ENCODE measurements around the gene DCST2.

Gene DCST2

DNA sequence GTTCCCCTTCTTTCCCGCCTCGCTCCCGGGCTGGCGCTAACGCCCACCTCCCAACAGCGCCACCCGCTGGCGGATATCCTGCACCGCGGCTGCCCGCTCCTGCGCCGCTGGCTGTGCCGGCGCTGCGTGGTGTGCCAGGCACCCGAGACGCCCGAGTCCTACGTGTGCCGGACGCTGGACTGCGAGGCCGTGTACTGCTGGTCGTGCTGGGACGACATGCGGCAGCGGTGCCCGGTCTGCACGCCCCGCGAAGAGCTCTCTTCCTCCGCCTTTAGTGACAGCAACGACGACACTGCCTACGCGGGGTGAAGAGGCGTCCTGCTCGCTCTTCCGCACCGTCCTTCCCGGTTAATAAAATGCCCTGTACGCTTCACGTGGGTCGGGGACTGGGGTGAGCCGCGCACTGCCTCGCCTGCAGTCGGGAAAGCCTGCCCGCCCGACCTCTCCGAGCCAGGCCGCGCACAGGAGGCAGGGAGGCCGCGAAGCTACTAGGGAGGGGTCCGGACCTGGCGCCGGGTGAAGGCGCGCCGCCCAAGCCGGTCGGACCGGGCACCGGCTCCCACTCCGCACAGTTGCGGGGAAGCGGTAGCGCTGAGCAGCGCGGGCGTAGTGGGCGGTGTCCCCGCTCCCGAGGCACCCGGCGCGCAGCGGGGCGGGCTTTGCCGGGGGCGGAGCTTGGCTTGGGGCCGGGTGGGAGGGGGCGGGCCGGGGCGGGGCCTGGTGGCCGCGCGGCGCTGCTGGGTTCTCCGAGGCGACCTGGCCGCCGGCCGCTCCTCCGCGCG, 17.2 kb upstream of the DCST2 start, which contains the start of gene ADAM15:
TSS of gene ADAM15 (plus strand) at position 757 of the 782 bp plus-strand sequence. CDS start 71 bp downstream, outside the sequence.
- in situ Hi-C loops (cut with MboI; ENCODE audit: low sequenced_read_pairs): no loop called here

DNA sequence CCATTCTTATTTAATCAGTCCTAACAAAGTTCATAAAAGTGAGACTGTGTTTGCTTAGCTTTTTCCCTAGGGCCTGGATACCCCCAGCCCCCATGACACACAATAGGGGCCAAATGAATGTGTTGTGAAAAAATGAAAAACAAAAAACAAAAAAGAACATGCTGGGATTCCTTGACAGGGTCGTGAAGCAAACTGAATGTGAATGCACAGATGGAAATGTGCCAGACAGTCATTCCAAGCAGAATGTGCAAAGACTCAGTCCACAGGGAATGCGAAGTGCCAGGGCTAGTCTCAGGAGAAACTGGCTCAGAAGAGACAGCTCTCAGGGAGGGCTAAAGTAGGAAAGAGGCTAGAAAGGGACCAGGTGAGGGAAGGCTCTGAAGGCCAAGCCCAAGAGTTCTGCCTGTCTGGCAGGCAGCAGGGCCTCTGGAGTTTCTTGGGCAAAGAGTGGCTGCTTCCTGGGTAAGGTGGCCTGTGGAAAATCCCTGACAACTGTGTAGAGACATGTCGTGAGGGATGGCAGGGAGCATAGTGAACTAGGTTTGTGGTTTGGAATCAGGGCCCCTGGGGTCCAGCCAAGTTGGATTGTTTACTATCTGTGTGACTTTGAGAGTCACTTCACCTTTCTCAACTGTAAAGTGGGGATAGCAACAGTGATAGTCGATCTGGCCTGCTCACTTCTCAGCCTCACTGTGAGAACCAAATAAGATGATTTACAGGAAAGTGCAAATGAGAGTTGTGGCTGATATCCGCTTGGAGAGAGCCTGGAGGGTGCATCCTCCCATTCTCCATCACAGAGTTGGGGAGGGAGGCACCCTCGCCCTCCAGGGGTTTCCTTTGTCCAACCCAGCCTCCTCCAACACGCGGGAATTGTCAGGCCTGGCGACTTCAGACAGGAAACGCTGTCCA, 16.3 kb upstream of the DCST2 start:
- in situ Hi-C loops (cut with MboI; ENCODE audit: low sequenced_read_pairs): no loop called here

DNA sequence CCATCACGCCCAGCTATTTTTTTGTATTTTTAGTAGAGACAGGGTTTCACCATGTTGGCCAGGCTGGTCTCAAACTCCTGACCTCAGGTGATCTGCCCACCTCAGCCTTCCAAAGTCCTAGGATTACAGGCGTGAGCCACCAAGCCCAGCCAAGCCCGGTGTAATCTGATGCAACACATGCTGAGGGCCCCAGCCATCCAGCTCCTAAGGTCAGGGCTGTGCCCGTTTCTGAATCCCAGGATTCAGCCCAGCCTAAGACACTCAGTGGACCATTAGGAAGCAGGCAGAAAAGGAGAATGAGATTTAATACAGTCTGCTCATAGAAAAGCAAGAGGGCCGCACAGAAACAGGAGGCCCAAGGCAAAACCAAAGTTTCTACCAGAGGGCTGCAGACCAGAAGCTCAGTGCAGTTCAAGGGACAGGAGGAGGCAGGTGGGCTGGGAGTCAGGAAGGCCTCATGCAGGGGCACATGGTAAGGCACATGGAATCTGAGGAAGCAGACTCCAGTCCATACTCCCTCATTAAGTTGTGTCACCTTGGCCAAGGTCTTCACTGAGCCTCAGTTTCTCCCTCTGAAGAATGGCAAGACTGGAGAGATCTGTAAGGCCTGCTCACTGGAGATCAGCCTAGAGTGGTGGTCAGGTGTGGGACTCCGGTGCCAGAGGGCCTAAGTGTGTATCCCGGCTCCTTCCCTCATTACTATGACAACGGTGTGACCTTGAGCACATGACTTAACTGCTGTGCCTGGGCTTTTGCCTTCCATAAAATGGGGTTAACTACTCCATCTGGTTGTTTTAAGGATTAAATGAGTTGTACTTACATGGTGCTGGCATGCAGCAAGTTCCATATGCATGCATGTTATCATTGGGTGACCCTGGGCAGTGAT, 15.1 kb upstream of the DCST2 start:
- in situ Hi-C loops (cut with MboI; ENCODE audit: low sequenced_read_pairs): no loop called here

DNA sequence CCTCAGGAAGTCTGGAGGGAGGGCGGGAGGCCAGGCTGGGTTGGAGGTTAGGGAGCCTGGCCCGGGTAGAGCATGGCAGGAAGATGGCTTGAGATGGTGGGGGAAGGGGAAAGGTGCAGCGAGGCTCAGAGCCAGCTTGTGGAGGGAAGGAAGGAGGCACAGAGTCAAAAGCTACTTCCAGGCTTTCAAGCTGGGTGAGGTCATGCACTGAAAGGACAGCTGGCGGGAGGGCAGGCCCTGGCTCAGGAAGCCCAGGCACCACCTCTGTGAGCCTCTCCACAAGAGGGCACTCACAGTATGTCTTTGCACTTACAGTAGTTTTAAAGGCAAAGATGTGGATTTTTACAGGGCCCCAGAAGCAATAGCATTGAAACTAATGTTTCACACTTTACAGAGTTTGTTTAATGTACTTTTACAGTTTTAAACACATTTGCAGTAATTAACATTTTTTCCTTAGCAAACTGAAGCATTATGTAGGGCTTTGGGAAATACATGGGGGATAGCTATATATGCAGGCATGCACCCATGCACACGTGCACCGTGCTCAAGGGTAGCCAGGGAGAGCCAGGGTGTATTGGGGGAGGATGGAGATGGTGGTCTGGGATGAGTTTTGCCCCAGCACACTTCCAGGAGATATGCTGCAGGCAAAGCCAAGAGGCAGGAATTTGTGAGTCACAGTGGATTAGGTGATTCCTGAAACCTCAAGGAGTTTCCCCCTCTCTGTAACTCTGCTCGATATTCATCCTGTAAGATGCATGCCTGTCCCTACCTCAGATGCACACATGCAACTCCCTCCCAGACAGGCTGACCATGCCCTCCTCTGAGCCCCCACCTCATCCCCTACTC, 11.5 kb upstream of the DCST2 start:
- in situ Hi-C loops (cut with MboI; ENCODE audit: low sequenced_read_pairs): no loop called here

DNA sequence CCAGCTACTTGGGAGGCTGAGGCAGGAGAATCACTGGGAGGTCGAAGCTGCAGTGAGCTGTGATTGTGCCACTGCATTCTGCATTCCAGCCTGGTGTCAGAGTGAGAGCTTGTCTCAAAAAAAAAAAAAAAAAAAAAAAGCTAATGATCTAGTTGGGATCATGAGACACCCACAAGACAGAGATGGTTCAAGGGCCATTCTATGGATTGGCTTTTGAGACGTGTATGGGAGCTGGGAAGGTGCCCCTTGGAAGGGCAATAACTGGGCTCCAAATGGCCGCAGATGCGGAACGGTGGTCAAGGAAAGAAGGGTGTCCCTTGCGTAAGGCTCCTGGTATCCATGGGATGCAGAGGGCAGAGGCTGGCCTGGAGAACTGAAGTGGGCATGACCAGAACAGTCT, 10.8 kb upstream of the DCST2 start:
- in situ Hi-C loops (cut with MboI; ENCODE audit: low sequenced_read_pairs): no loop called here

DNA sequence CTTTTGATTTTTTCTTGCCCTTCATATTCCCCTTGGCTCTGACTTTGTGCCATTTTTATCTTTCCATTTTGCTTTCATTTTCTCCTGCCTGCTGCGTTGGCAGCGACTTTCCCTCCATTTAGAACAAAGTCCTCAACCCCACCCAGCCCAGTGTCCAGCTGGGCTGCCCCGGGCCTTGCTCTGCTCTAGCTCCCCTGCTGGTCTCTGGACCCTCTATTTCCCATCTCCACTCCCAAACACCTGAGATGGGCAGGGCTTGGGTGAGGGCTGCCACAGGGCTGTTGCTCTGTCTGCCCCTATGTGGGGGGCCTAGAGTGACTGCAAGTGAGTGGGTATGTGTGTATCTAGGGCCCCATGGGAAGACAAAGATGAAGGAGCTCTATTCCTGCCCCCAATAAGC, 10.2 kb upstream of the DCST2 start:
- in situ Hi-C loops (cut with MboI; ENCODE audit: low sequenced_read_pairs): no loop called here

DNA sequence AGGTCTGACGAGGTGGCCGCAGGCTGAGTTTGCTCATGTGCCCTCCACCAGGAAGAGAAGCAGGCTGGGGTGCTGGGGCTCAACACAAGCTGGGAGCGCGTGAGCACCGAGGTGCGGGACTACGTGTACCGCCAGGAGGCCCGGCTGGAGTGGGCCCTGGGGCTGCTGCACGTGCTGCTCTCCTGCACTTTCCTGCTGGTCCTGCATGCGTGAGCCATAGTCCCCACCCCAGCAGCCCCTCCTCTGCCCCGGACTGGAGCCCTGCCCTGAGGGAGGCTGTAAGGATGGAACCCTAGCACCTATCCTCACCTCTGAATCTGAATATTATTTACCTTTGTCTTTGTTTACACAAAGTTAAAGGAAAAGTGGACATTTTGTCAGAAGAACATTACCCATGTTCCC, 9.7 kb upstream of the DCST2 start:
- in situ Hi-C loops (cut with MboI; ENCODE audit: low sequenced_read_pairs): no loop called here

DNA sequence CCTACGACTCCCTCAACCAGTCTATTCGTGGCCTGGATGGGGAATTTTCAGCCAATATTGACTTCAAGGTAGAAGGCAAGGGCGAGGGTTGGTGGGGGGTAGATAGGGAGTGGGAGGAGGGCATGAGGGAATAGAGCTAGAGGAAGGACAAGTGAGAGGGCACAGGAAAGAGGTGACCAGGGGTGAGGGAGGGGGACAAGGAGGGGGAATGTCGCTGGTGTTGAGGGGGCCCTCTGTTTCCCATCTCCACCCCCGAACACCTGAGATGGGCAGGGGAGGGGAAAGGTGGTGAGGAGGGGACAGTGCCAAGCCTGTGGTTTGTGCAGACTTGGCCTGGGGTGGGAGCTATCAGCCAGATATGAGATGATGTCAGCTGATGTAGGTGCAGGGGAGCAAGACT, 9.2 kb upstream of the DCST2 start:
- in situ Hi-C loops (cut with MboI; ENCODE audit: low sequenced_read_pairs): no loop called here

DNA sequence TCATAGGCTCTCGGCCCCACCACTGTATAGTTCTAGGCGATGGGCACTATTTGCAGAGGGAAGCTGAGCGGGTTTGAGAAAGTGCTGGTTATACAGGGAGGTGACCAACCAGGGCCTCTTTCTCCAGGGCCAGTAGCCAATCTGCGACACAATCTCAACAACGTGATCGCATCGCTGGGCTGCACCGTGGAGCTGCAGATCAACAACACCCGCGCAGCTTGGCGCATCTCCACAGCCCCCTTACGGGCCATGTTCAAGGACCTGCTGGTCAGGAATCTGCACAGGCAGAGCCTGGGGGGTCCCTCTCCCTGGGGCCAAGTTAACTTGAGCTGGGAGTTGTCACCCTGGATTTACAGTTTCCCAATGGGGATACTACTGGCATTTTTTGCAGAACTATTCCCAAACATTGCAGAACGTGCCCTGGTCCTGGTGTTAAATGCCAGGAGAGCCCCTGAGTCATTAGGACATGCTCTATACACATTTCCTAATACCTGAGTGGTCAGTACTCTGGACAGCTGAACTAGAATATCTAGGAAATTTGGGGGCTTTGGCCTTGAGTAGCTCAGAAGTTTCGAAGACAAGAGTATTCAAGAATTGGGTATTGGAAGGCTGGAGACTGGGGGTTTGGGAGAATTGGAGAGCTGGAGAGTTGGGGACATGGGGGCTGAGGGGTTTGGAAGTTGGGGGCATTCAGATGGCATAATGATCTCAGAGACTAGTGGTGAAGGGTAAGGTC, 6.9 kb upstream of the DCST2 start:
- in situ Hi-C loops (cut with MboI; ENCODE audit: low sequenced_read_pairs): no loop called here

DNA sequence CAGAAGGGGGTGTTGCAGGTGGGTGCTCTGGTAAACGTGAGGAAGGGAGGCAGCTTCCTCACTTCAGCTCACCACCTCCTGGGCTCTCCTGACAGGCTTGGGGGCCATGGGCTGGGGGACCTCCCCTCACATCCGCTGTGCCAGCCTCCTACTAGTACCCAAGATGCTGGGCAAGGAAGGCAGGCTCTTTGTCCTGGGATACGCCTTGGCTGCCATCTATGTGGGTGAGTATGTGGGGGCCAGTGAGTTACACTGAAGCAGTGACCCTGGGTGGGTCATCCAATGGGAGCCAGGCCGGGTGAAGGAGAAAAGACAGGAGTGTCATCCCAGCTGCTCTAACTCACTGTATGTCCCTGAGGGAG, 5.7 kb upstream of the DCST2 start:
- in situ Hi-C loops (cut with MboI; ENCODE audit: low sequenced_read_pairs): no loop called here

DNA sequence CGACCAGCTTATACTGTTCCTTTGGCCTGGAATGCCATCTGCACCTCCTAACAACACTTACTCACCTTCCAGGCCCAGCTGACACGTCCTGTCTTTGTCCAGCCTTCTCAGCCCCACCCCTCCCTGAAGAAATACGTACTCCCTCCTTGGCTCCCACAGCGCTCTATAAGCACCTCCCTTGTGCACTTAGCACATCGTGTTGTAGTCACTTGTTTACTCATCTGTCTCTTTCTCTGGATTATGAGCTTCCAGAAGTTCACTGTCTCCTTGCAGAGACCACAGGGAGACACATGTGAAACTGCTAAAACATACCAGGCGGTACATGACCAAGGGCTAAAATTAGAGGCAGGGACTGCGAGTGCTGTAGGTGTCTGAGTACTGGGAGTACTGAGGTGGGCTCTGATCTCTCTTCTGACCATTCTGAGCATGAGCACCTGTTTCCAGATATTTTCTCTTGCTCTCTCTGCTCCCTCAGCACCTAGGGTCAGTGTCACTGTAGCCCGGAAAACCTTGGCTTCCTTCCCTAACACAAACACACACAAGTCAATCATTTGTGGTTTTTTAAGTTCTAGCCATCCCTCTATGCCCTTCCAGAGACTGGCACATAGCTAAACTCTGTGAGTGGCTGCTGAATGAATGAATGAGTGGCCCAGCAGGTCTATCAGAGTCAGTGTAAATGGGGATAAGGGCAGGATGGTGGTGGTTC, 5.2 kb upstream of the DCST2 start:
- in situ Hi-C loops (cut with MboI; ENCODE audit: low sequenced_read_pairs): no loop called here

DNA sequence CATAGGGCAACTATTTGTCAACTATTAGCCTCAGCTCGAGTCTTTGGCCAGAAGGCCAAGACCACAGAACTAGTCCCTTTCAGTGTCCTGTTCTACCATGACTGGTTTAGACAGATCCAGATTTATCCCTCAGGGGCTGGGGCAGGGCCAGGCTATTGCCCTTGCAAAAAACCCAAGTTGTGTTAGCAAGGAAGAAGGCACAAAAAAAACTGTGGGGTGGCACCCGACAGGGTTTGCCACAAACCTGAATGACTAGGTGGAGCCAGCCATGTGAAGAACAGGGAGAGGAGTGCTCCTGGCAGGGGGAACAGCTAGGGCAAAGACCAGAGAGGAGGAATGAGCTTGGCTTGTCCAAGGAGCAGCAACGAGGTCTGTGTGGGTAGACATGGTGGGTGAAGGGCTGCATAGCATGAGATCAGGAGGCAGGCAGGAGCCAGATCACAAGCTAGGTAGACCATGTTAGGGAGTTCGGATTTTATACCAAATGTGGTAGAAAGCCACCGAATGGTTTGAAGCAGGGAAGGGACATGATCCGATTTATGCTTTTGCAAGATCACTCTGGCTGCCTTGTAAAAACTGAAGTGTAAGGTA, 4.4 kb upstream of the DCST2 start:
- in situ Hi-C loops (cut with MboI; ENCODE audit: low sequenced_read_pairs): no loop called here

DNA sequence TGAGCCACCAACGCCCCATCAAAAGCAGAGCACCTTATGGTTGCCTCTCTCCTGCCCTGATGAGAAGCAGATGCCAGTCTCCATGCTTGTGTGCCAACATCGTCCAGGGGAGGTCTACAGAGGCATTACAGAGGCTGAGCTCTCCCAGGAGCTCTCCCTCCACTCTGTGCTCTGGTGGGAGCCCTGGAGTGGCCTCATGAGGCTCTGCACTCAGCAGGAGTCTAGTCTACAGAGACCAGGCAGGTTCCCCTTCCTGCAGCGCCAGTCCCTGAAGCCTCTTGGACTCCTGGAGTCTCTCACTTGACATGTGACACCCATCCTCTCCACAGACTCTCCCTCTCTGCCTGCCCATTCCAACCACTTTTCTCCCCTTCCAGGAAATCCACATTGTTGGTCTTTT, 3.5 kb upstream of the DCST2 start:
- in situ Hi-C loops (cut with MboI; ENCODE audit: low sequenced_read_pairs): no loop called here

DNA sequence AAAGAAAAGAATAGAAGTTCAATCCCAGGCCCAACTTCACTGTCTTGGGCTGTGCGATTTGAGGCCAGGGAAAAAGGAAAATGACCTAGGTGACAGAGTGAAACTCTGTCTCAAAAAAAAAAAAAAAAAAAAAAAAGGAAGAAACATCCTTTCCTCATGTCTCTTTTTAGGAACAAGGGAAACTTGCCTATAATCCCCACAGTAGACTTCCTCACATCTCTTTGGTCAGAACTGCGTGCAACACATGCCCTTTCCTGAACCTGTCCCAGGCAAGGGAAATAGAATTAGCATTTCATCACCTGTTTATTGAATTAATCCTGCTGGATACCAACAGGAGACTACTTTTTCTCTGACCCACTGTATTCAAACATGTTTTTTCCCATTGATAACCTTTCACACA, 2.4 kb upstream of the DCST2 start:
- in situ Hi-C loops (cut with MboI; ENCODE audit: low sequenced_read_pairs): no loop called here

DNA sequence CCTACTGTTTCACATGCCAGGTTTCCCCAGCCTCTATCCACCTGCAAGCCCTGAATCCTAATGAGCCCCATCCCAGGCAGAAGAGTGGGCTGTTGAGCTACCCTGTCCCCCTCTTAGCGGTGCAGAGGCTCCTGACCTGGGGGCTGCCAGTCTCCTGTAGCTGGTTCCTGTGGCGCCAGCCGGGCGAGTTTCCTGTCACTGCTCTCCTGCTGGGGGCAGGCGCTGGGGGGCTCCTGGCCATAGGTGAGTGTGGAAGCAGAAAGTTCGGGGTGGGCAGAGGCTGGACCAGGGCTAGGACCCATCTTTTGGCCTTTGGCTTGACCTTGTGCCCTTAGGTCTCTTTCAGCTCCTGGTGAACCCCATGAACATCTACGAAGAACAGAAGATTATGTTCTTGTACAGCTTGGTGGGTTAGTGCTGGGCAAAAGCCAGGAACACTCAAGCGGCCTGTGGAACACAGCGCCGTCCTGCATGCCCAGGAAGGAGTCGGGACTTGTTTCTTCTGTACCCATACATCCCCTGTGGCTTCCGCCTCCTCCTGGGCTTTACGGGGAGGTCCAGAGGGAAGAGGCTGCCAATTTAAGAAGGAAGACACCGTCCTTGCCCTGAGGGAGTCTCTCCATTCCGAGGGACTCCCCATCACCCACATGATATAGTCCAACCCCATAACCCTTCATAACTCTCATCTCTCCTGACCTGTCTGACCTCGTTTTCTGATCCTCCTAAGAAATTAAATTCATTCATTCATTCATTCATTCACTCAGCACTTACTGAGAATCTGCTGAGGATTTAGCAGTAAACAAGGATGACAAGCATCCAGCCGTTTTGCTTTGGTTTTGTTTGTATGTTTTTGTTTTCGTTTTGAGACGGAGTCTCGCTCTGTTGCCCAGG, 982 bp upstream of the DCST2 start:
- in situ Hi-C loops (cut with MboI; ENCODE audit: low sequenced_read_pairs): no loop called here

DNA sequence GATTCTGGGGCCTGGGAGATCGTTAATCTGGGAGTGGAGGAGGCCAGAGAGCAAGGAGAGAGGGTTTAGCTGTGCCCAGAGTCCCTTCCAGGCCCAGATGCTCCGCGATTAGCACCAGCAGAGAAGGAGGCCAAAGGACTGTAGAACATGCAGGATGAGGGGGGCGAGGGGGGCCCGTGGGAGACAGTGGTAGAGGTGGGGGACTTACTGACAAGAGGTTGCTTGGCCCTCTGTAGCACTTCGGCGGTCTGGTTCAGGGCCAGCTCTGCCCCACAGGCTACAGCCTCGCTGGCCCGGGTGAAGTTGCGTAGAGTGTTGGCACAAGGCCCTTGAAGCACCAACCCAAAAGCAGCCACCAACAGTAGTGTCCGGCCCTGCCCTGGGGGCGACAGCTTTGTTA, 695 bp downstream of the DCST2 start:
- in situ Hi-C loops (cut with MboI; ENCODE audit: low sequenced_read_pairs): no loop called here

DNA sequence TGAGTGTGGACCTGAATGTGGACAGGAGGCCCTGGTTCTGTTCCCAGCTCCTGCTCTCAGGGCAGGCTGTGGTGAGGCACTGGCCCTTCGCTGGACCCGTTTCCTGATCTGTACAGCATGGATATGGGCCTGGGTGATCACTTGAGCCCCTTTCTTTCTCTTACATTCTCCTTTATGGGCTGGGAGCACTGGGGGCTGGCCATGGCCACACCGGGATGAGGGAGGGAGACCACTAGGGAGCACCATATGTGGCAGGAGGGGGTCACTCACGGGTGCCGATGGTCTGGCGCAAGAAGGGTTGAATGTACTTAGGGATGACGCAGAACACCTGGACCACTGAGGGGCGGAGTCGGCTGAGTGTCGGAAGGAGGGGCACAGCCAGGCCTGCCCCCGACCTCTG, 2.7 kb downstream of the DCST2 start:
- in situ Hi-C loops (cut with MboI; ENCODE audit: low sequenced_read_pairs): no loop called here
